MM.1S (cell line): ENCODE measurements around the gene OSBPL5.

Source experiments
- CTCF ChIP-seq: fragments of 300-600 bp; sonication (generic); IDR thresholded peaks from 2 replicates; pipeline ENCODE4 v1.5.1; 2016; ENCODE audit warnings: antibody characterized with exemption, low read length, mixed read lengths
- EZH2 ChIP-seq: fragments of 300-600 bp; sonication (generic); optimal IDR thresholded peaks from 2 replicates; pipeline ENCODE3; 2017; ENCODE audit warnings: low read depth, mild to moderate bottlenecking, antibody characterized with exemption, low read length, mixed read lengths
- EZH2phosphoT487 ChIP-seq: fragments of 300-600 bp; sonication (generic); IDR thresholded peaks from 2 replicates; pipeline ENCODE4 v1.6.1; 2018; ENCODE audit warnings: antibody characterized with exemption, low read length

GRCh38 chr11:3087821-3088800 lies 77.0 kb downstream of the OSBPL5 start:
- TF ChIP-seq CTCF = no peak
- no peak for TF ChIP-seq EZH2
- no peak for TF ChIP-seq EZH2phosphoT487
